Mucosa of gallbladder (tissue), 1 donor: ENCODE results near the gene CCDC97. TPM values are rescaled to one million over a fixed set of nuclear protein-coding genes. Genes with fewer than 3 reads are reported as not detected.
A peak's percentile ranks its signal among the peaks of the same experiment; 100 is the strongest.

Experiments used
- DNase-seq: peaks from one replicate; pipeline ENCODE4 v3.0.0-alpha.2; 2020; ENCODE audit warnings: low spot score
- total RNA-seq: library from RNA; stranded (reverse); gene quantifications from one replicate; pipeline ENCODE4 v1.2.1, GENCODE V29; 2021
- donor health status: DM: no; HTN: no; CAD: no.

CCDC97 gene
- total RNA-seq, 1 donor from 2014 or later: 26.2 TPM

- DNase-seq: no peak
Measured at GRCh38 chr19:41320185-41320518, 10.2 kb downstream of the CCDC97 start.

- no peak for DNase-seq
Measured at GRCh38 chr19:41320568-41320967, 10.6 kb downstream of the CCDC97 start.

GRCh38 chr19:41321204-41321599, 11.2 kb downstream of the CCDC97 start:
- DNase-seq: no peak

- no peak for DNase-seq
Measured at GRCh38 chr19:41321600-41322270, 11.8 kb downstream of the CCDC97 start.

GRCh38 chr19:41322451-41322850, 12.5 kb downstream of the CCDC97 start:
- no peak for DNase-seq

GRCh38 chr19:41323023-41323422, 13.1 kb downstream of the CCDC97 start:
- no peak for DNase-seq

GRCh38 chr19:41323430-41324125, 13.6 kb downstream of the CCDC97 start:
- DNase-seq: no peak

GRCh38 chr19:41324231-41324702, 14.3 kb downstream of the CCDC97 start:
- DNase-seq: no peak

GRCh38 chr19:41324921-41325639, 15.1 kb downstream of the CCDC97 start:
- no peak for DNase-seq

GRCh38 chr19:41325640-41325946, 15.6 kb downstream of the CCDC97 start:
- DNase-seq: no peak

GRCh38 chr19:41325947-41326706, 16.2 kb downstream of the CCDC97 start:
- no peak for DNase-seq

- no peak for DNase-seq
Measured at GRCh38 chr19:41327076-41327575, 17.2 kb downstream of the CCDC97 start.

- peak; percentile 68 for DNase-seq
Measured at GRCh38 chr19:41327576-41328156, 17.7 kb downstream of the CCDC97 start.

GRCh38 chr19:41328157-41328841, 18.3 kb downstream of the CCDC97 start:
- DNase-seq: no peak

GRCh38 chr19:41328842-41329225, 18.9 kb downstream of the CCDC97 start:
- no peak for DNase-seq

GRCh38 chr19:41330481-41330880, 20.5 kb downstream of the CCDC97 start:
- no peak for DNase-seq

GRCh38 chr19:41330946-41331678, 21.1 kb downstream of the CCDC97 start:
- no peak for DNase-seq

- no peak for DNase-seq
Measured at GRCh38 chr19:41332000-41332399, 22.0 kb downstream of the CCDC97 start.

- no peak for DNase-seq
Measured at GRCh38 chr19:41332468-41332867, 22.5 kb downstream of the CCDC97 start.

- DNase-seq: no peak
Measured at GRCh38 chr19:41334793-41335192, 24.8 kb downstream of the CCDC97 start.
